ENCODE data around the gene CTSW.

GRCh38 chr11:65884716-65885092 lies 5.1 kb downstream of the CTSW start:
- TF ChIP-seq POLR2A (IDR thresholded peaks at IDR 0.05): no peak
- peak; percentile 97 to 100 (median 99) for TF ChIP-seq CTCF (IDR thresholded peaks at IDR 0.05)
